CD4-positive, alpha-beta T cell (primary cell): ENCODE data around the gene PFAS. TPM values are rescaled to one million over a fixed set of nuclear protein-coding genes. Genes with fewer than 3 reads are reported as not detected.
A peak's percentile ranks its signal among the peaks of the same experiment; 100 is the strongest.

Source experiments
- ATAC-seq: fragments of 200-7000 bp; cut with Tn5 transposase; one replicate; pipeline ENCODE4 v1.10.0; 2022; ENCODE audit warnings: mild to moderate bottlenecking; ENCODE audit not compliant: poor library complexity
- CTCF ChIA-PET: fragments of 350-600 bp; sonication (Branson Sonifier 250); formaldehyde crosslinking; loops from one replicate; lab custom pipeline; 2021; ENCODE audit warnings: antibody characterized with exemption, inconsistent platforms; lab: Charles Lee
- POLR2A ChIA-PET: fragments of 350-600 bp; sonication (Branson Sonifier 250); formaldehyde crosslinking; loops from one replicate; lab custom pipeline; 2021; ENCODE audit warnings: antibody characterized with exemption, inconsistent platforms; lab: Charles Lee
- DNase-seq, 14 experiments: peaks; one replicate each; pipeline ENCODE4 v3.0.0-alpha.2; 2013 to 2020; ENCODE audit warnings: mixed read lengths in 2 of 14
- H3K27ac ChIP-seq, 2 donors: one replicate each; pipeline versions ENCODE4 v1.5.1 to v1.7.0; 2013; ENCODE audit warnings: low read length in 2 of 2, low read depth in 1 of 2, mild to moderate bottlenecking in 1 of 2
- H3K27me3 ChIP-seq, 2 experiments: 1 replicate in 1 of 2; 2 replicates in 1 of 2; pipeline versions ENCODE4 v1.6.1 to v1.7.0; 2013; ENCODE audit warnings: low read length in 2 of 2, control low read depth in 1 of 2, mild to moderate bottlenecking in 1 of 2, moderate library complexity in 1 of 2; ENCODE audit not compliant: insufficient read depth in 2 of 2, control insufficient read depth in 1 of 2
- H3K36me3 ChIP-seq: one replicate; pipeline ENCODE4 v1.6.1; 2013; ENCODE audit warnings: low read length, control low read depth; ENCODE audit not compliant: insufficient read depth
- H3K4me1 ChIP-seq: one replicate; pipeline ENCODE4 v1.6.1; 2013; ENCODE audit warnings: low read length, control low read depth; ENCODE audit not compliant: insufficient read depth
- H3K4me3 ChIP-seq: one replicate; pipeline ENCODE4 v1.5.1; 2013; ENCODE audit warnings: mild to moderate bottlenecking, low read length, moderate library complexity
- H3K9me3 ChIP-seq, 2 experiments: 1 replicate in 1 of 2; 2 replicates in 1 of 2; pipeline versions ENCODE4 v1.6.1 to v1.7.0; 2013; ENCODE audit warnings: low read length in 2 of 2, mild to moderate bottlenecking in 2 of 2, control low read depth in 1 of 2, moderate library complexity in 1 of 2; ENCODE audit not compliant: control insufficient read depth in 1 of 2, insufficient read depth in 1 of 2
- H3K27ac Mint-ChIP-seq: one replicate; pipeline ENCODE4 v1.8.0; 2020; ENCODE audit warnings: mixed read lengths
- H3K27me3 Mint-ChIP-seq: one replicate; pipeline ENCODE4 v1.8.0; 2021; ENCODE audit warnings: mixed read lengths
- H3K36me3 Mint-ChIP-seq: one replicate; pipeline ENCODE4 v1.8.0; 2021; ENCODE audit warnings: low read depth, mixed read lengths
- H3K4me1 Mint-ChIP-seq: one replicate; pipeline ENCODE4 v1.8.0; 2021; ENCODE audit warnings: low read depth, mixed read lengths
- H3K4me3 Mint-ChIP-seq: one replicate; pipeline ENCODE4 v1.8.0; 2020; ENCODE audit warnings: mild to moderate bottlenecking, mixed read lengths
- H3K9me3 Mint-ChIP-seq: one replicate; pipeline ENCODE4 v1.8.0; 2020; ENCODE audit warnings: mixed read lengths
- CTCF ChIP-seq: fragments of 200-600 bp; IDR thresholded peaks from one replicate; pipeline ENCODE4 v1.8.0; 2022; ENCODE audit warnings: antibody characterized with exemption, mild to moderate bottlenecking
- intact Hi-C, 2 experiments: fragments of 100-400 bp; cut with DNase I in 1 of 2; cut with micrococcal nuclease in 1 of 2; formaldehyde crosslinking; loops; one replicate each; pipeline versions ENCODE4 v1.15.1 to v1.9.0; 2023 to 2025; cut with DNase I, micrococcal nuclease
- total RNA-seq, 174 experiments: library from RNA in 2 of 174; stranded (reverse) in 2 of 174; gene quantifications; one replicate each; pipeline ENCODE4 v1.2.3 and lab custom pipeline; 2021 to 2026

Gene PFAS
- total RNA-seq, 2 experiments from 2014 or later = 22.3 to 23.0 TPM

GRCh38 chr17:8223356-8224126 is 25.5 kb upstream of the PFAS start:
- peaks cover 67% of the 10 kb centered on the region for H3K36me3 Mint-ChIP-seq
- H3K4me3 Mint-ChIP-seq = peak overlapping the region; percentile 98
- peaks cover 42% of the 10 kb centered on the region for H3K27me3 Mint-ChIP-seq
- Histone ChIP-seq H3K27ac (peak overlapping the region; percentile 89 to 95), H3K36me3 (peaks cover 30% of the 10 kb centered on the region), H3K4me1 (peaks cover 75% of the 10 kb centered on the region), H3K9me3 (no peaks in the 10 kb centered on the region), H3K4me3 (peak overlapping the region; percentile 75), H3K27me3 (no peaks in the 10 kb centered on the region)
- no peak for TF ChIP-seq CTCF
- peak overlapping the region; percentile 99 for H3K27ac Mint-ChIP-seq
- peaks cover 2% of the 10 kb centered on the region for H3K9me3 Mint-ChIP-seq
- ATAC-seq (no peak), DNase-seq (peak in 12 of 14 experiments; percentile 28 to 78 (median 50))
- ChIA-PET CTCF (interaction anchor here (0.9 to 4.0 kb wide), 9 partner anchors 9 to 104 kb away, joined by 3 to 30 read pairs (median 8); partner anchors contain the start of genes BORCS6, CTC1 and SLC25A35), POLR2A (interaction anchor here (0.8 to 19.8 kb wide), 24 partner anchors 12 to 1091 kb away, joined by 3 to 630 read pairs (median 21); partner anchors contain the start of genes ALOXE3, AURKB, BORCS6 and CNTROB)
- peaks cover 76% of the 10 kb centered on the region for H3K4me1 Mint-ChIP-seq
- intact Hi-C loops = loop anchor here (1.0 to 5.0 kb wide), 4 partner anchors 24 to 159 kb away; partner anchors contain the start of genes RANGRF (in 1 of the 2) and RPL26 (in 1 of the 2)

- Mint-ChIP-seq H3K4me1 (peaks cover 77% of the 10 kb centered on the region), H3K27me3 (peaks cover 38% of the 10 kb centered on the region), H3K27ac (peak overlapping the region; percentile 99), H3K36me3 (peaks cover 78% of the 10 kb centered on the region), H3K4me3 (peak overlapping the region; percentile 87), H3K9me3 (peaks cover 2% of the 10 kb centered on the region)
- Histone ChIP-seq H3K27ac (peak overlapping the region in 1 of 2 donors; percentile 40), H3K4me1 (peaks cover 65% of the 10 kb centered on the region), H3K4me3 (no peak overlapping the region), H3K36me3 (peaks cover 40% of the 10 kb centered on the region), H3K27me3 (no peaks in the 10 kb centered on the region), H3K9me3 (no peaks in the 10 kb centered on the region)
- no peak for TF ChIP-seq CTCF
- CTCF ChIA-PET = interaction anchor here (0.6 to 1.5 kb wide), 6 partner anchors 20 to 107 kb away, joined by 3 to 7 read pairs (median 3); partner anchors contain the start of genes ALOXE3 and CTC1
- ATAC-seq (no peak), DNase-seq (no peak)
- intact Hi-C loops = loop anchor here (5.0 kb wide), 2 partner anchors 88 to 157 kb away; partner anchors contain the start of gene RPL26 (in 1 of the 2)
- POLR2A ChIA-PET = interaction anchor here (0.8 to 19.8 kb wide), 16 partner anchors 15 to 538 kb away, joined by 3 to 630 read pairs (median 14); partner anchors contain the start of genes ALOXE3, AURKB, BORCS6 and CTC1
These were observed 23.9 kb upstream of the PFAS start for GRCh38 chr17:8224891-8225812.
